SJCRH30 (cell line): ENCODE data around the gene CRIM1. TPM values are rescaled to one million over a fixed set of nuclear protein-coding genes. Genes with fewer than 3 reads are reported as not detected.
A peak's percentile ranks its signal among the peaks of the same experiment; 100 is the strongest.

ENCODE experiments used
- DNase-seq, 2 experiments: peaks; one replicate each; pipeline ENCODE4 v3.0.0-alpha.2; 2015 to 2020
- H3K27ac ChIP-seq: fragments of 250-450 bp; sonication (Bioruptor Pico); 2 replicates; pipeline ENCODE4 v1.5.1; 2020; ENCODE audit warnings: mild to moderate bottlenecking, moderate library complexity
- H3K27me3 ChIP-seq: fragments of 250-450 bp; sonication (Bioruptor Pico); 2 replicates; pipeline ENCODE4 v1.5.1; 2020; ENCODE audit warnings: mild to moderate bottlenecking, moderate library complexity
- H3K36me3 ChIP-seq: fragments of 250-450 bp; sonication (Bioruptor Pico); 2 replicates; pipeline ENCODE4 v1.5.1; 2020; ENCODE audit warnings: mild to moderate bottlenecking, moderate library complexity
- H3K4me1 ChIP-seq: fragments of 250-450 bp; sonication (Bioruptor Pico); 2 replicates; pipeline ENCODE4 v1.5.1; 2020; ENCODE audit warnings: mild to moderate bottlenecking, moderate library complexity
- H3K4me3 ChIP-seq: fragments of 250-450 bp; sonication (Bioruptor Pico); 2 replicates; pipeline ENCODE4 v1.5.1; 2020; ENCODE audit warnings: mild to moderate bottlenecking, moderate library complexity
- H3K9me3 ChIP-seq: fragments of 250-450 bp; sonication (Bioruptor Pico); replicated peaks from 2 replicates; pipeline ENCODE4 v1.5.1; 2020; ENCODE audit warnings: mild to moderate bottlenecking, moderate library complexity
- total RNA-seq: library from RNA; depleted of rRNA; stranded (reverse); fragments of >200 nt; shearing (Covaris generic); gene quantifications from 2 replicates; pipeline ENCODE4 v1.2.3, GENCODE V29; 2014

Gene CRIM1
- total RNA-seq, 1 experiment from 2014 or later, result 12.6 TPM

GRCh38 chr2:36486521-36487044 is 131.0 kb downstream of the CRIM1 start:
- Histone ChIP-seq H3K4me3 (no peak overlapping the region), H3K27me3 (no peaks in the 10 kb centered on the region), H3K36me3 (0 out of 2 replicates have a peak, but pooled peaks cover 2% of the 10 kb centered on the region), H3K9me3 (no peaks in the 10 kb centered on the region; the same call in 1 of the 2 replicates), H3K27ac (peak overlapping the region; percentile 56), H3K4me1 (peaks cover 46% of the 10 kb centered on the region)
- DNase-seq, result peak; percentile 29 to 30

- no peaks in the 10 kb centered on the region for H3K27me3 ChIP-seq
- H3K9me3 ChIP-seq, result no peaks in the 10 kb centered on the region; the same call in 1 of the 2 replicates
- no peak overlapping the region for H3K4me3 ChIP-seq
- H3K27ac ChIP-seq, result no peak overlapping the region
- no peaks in the 10 kb centered on the region for H3K36me3 ChIP-seq
- peaks cover 37% of the 10 kb centered on the region for H3K4me1 ChIP-seq
- no peak for DNase-seq
Measured at GRCh38 chr2:36487947-36488346, 132.4 kb downstream of the CRIM1 start.

GRCh38 chr2:36489281-36489680 is 133.7 kb downstream of the CRIM1 start:
- H3K36me3 ChIP-seq, result no peaks in the 10 kb centered on the region
- no peak overlapping the region for H3K27ac ChIP-seq
- peaks cover 36% of the 10 kb centered on the region for H3K4me1 ChIP-seq
- no peaks in the 10 kb centered on the region for H3K9me3 ChIP-seq
- H3K4me3 ChIP-seq, result no peak overlapping the region
- no peaks in the 10 kb centered on the region for H3K27me3 ChIP-seq
- DNase-seq, result no peak

- peaks cover 25% of the 10 kb centered on the region for H3K4me1 ChIP-seq
- no peak for DNase-seq
- no peak overlapping the region for H3K4me3 ChIP-seq
- no peaks in the 10 kb centered on the region for H3K36me3 ChIP-seq
- no peaks in the 10 kb centered on the region for H3K9me3 ChIP-seq
- no peaks in the 10 kb centered on the region for H3K27me3 ChIP-seq
- no peak overlapping the region for H3K27ac ChIP-seq
Measured at GRCh38 chr2:36490749-36491148, 135.2 kb downstream of the CRIM1 start.

GRCh38 chr2:36492216-36492945 is 136.8 kb downstream of the CRIM1 start:
- peaks cover 12% of the 10 kb centered on the region for H3K4me1 ChIP-seq
- no peak for DNase-seq
- no peaks in the 10 kb centered on the region for H3K36me3 ChIP-seq
- H3K27me3 ChIP-seq, result no peaks in the 10 kb centered on the region
- H3K9me3 ChIP-seq, result no peaks in the 10 kb centered on the region
- H3K4me3 ChIP-seq, result no peak overlapping the region
- no peak overlapping the region for H3K27ac ChIP-seq

- H3K27ac ChIP-seq, result no peak overlapping the region
- no peaks in the 10 kb centered on the region for H3K27me3 ChIP-seq
- no peaks in the 10 kb centered on the region for H3K36me3 ChIP-seq
Measured at GRCh38 chr2:36493306-36493705, 137.7 kb downstream of the CRIM1 start.

GRCh38 chr2:36497570-36498163 is 142.1 kb downstream of the CRIM1 start:
- no peak overlapping the region for H3K4me3 ChIP-seq
- no peaks in the 10 kb centered on the region for H3K27me3 ChIP-seq
- peaks cover 4% of the 10 kb centered on the region; the same call in 1 of the 2 replicates for H3K4me1 ChIP-seq
- H3K27ac ChIP-seq, result no peak overlapping the region
- no peaks in the 10 kb centered on the region for H3K9me3 ChIP-seq
- no peak for DNase-seq
- H3K36me3 ChIP-seq, result no peaks in the 10 kb centered on the region; the same call in 1 of the 2 replicates

More at GRCh38 chr2:36493306-36493705, 137.7 kb downstream of the CRIM1 start:
- peaks cover 10% of the 10 kb centered on the region for H3K4me1 ChIP-seq
- H3K9me3 ChIP-seq, result no peaks in the 10 kb centered on the region
- no peak for DNase-seq
- no peak overlapping the region for H3K4me3 ChIP-seq

GRCh38 chr2:36499128-36499820 is 143.7 kb downstream of the CRIM1 start:
- Histone ChIP-seq H3K27ac (no peak overlapping the region), H3K36me3 (no peaks in the 10 kb centered on the region; the same call in 1 of the 2 replicates), H3K27me3 (no peaks in the 10 kb centered on the region)

GRCh38 chr2:36500072-36500471 is 144.5 kb downstream of the CRIM1 start:
- no peak overlapping the region for H3K27ac ChIP-seq
- no peaks in the 10 kb centered on the region; the same call in 1 of the 2 replicates for H3K36me3 ChIP-seq

More at GRCh38 chr2:36499128-36499820, 143.7 kb downstream of the CRIM1 start:
- H3K4me3 ChIP-seq, result no peak overlapping the region
- peaks cover 4% of the 10 kb centered on the region; the same call in 1 of the 2 replicates for H3K4me1 ChIP-seq
- DNase-seq, result no peak
- no peaks in the 10 kb centered on the region for H3K9me3 ChIP-seq

GRCh38 chr2:36502081-36502480 is 146.5 kb downstream of the CRIM1 start:
- H3K36me3 ChIP-seq, result no peaks in the 10 kb centered on the region; the same call in 1 of the 2 replicates
- DNase-seq, result no peak
- no peak overlapping the region for H3K27ac ChIP-seq
- H3K4me1 ChIP-seq, result 0 out of 2 replicates have a peak, but pooled peaks cover under 1% of the 10 kb centered on the region
- no peak overlapping the region for H3K4me3 ChIP-seq
- no peaks in the 10 kb centered on the region for H3K27me3 ChIP-seq
- H3K9me3 ChIP-seq, result no peaks in the 10 kb centered on the region

More at GRCh38 chr2:36500072-36500471, 144.5 kb downstream of the CRIM1 start:
- H3K4me1 ChIP-seq, result peaks cover 4% of the 10 kb centered on the region; the same call in 1 of the 2 replicates
- no peaks in the 10 kb centered on the region for H3K9me3 ChIP-seq
- no peak for DNase-seq
- H3K4me3 ChIP-seq, result no peak overlapping the region
- no peaks in the 10 kb centered on the region for H3K27me3 ChIP-seq

- Histone ChIP-seq H3K27me3 (no peaks in the 10 kb centered on the region), H3K4me1 (no peaks in the 10 kb centered on the region), H3K4me3 (no peak overlapping the region), H3K27ac (no peak overlapping the region), H3K36me3 (no peaks in the 10 kb centered on the region), H3K9me3 (no peaks in the 10 kb centered on the region)
- peak; percentile 69 to 86 for DNase-seq
Measured at GRCh38 chr2:36507408-36507812, 151.8 kb downstream of the CRIM1 start.

GRCh38 chr2:36509075-36509474 is 153.5 kb downstream of the CRIM1 start:
- Histone ChIP-seq H3K27ac (no peak overlapping the region), H3K36me3 (0 out of 2 replicates have a peak, but pooled peaks cover 3% of the 10 kb centered on the region), H3K9me3 (no peaks in the 10 kb centered on the region), H3K27me3 (no peaks in the 10 kb centered on the region), H3K4me3 (no peak overlapping the region), H3K4me1 (no peaks in the 10 kb centered on the region)
- no peak for DNase-seq

- Histone ChIP-seq H3K4me1 (no peaks in the 10 kb centered on the region), H3K9me3 (no peaks in the 10 kb centered on the region), H3K27me3 (no peaks in the 10 kb centered on the region), H3K27ac (no peak overlapping the region), H3K4me3 (no peak overlapping the region), H3K36me3 (peaks cover 10% of the 10 kb centered on the region; the same call in 1 of the 2 replicates)
- DNase-seq, result no peak
Measured at GRCh38 chr2:36511858-36512603, 156.5 kb downstream of the CRIM1 start.

- no peak for DNase-seq
- Histone ChIP-seq H3K27ac (no peak overlapping the region), H3K36me3 (peaks cover 14% of the 10 kb centered on the region; the same call in 1 of the 2 replicates)
Measured at GRCh38 chr2:36512705-36513104, 157.1 kb downstream of the CRIM1 start.

More at GRCh38 chr2:36512705-36513104, 157.1 kb downstream of the CRIM1 start:
- Histone ChIP-seq H3K9me3 (no peaks in the 10 kb centered on the region), H3K4me1 (no peaks in the 10 kb centered on the region), H3K4me3 (no peak overlapping the region), H3K27me3 (no peaks in the 10 kb centered on the region)
